ENCODE results near the gene PRSS56. TPM values are rescaled to one million over a fixed set of nuclear protein-coding genes. Genes with fewer than 3 reads are reported as not detected.

Gene PRSS56
- total RNA-seq, 1 donor from 2014 or later: not detected

DNA sequence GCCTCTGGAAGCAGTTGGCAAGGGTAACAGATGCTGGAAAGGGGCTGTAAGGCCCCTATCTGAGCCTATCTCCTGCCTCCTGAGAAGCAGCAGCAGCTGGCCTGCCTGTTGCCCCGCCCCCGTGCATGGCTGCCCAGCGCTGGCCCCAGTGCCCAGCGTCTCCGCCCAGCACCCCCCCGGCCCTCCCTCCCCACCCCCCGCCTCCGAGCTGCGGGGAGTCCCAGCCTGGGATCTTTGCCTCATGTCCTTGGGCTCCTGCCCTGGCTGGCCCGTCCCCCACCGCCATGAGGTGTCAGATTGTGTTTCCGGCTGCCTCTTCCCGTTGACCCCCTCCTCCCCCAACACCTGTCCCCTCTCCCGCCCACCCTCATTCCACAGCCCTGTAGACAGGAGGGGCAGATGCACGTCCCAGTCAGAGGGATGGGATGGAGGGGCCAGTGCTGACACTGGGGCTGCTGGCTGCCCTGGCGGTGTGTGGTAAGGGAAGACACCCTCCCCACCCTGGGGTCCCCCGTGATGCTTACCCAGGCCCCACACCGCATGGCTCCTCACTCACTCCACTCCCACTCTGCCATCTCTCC lies 5.7 kb downstream of the PRSS56 start, which contains the start of gene CHRND:
Gene CHRND (plus strand): TSS at position 370 of the 581 bp plus-strand sequence. CDS start 56 bp downstream, at position 426.
- Histone ChIP-seq H4K20me1 (ENCODE audit: insufficient read depth, low read length) (peaks cover 5% of the 10 kb centered on the region), H3K79me2 (ENCODE audit: insufficient read depth, low read length) (no peaks in the 10 kb centered on the region), H3K4me2 (ENCODE audit: low read length) (no peak within 1 kb of the TSS), H3K9ac (ENCODE audit: low read length) (no peak within 1 kb of the TSS), H3K9me3 (ENCODE audit: insufficient read depth, low read depth, low read length) (no peaks in the 10 kb centered on the region), H3K4me3 (ENCODE audit: insufficient read depth, low read depth, low read length) (no peak within 1 kb of the TSS), H3K27ac (ENCODE audit: low read depth, low read length) (no peak within 1 kb of the TSS), H3K36me3 (ENCODE audit: insufficient read depth, low read length) (no peaks in the 10 kb centered on the region), H3K4me1 (ENCODE audit: insufficient read depth, low read length) (no peaks in the 10 kb centered on the region), H3K27me3 (ENCODE audit: insufficient read depth, low read length) (peaks cover 30% of the 10 kb centered on the region), H2AFZ (ENCODE audit: low read depth, low read length) (no peak within 1 kb of the TSS)
- Mint-ChIP-seq H3K4me1 (ENCODE audit: low read depth, unreplicated experiment) (peaks cover 4% of the 10 kb centered on the region), H3K27ac (ENCODE audit: unreplicated experiment) (no peak within 1 kb of the TSS), H3K4me3 (ENCODE audit: unreplicated experiment) (no peak within 1 kb of the TSS), H3K9me3 (ENCODE audit: unreplicated experiment) (no peaks in the 10 kb centered on the region), H3K27me3 (ENCODE audit: low read depth, unreplicated experiment) (peaks cover 48% of the 10 kb centered on the region), H3K36me3 (ENCODE audit: low read depth, unreplicated experiment) (no peaks in the 10 kb centered on the region)
- TF ChIP-seq, protein P1, sequence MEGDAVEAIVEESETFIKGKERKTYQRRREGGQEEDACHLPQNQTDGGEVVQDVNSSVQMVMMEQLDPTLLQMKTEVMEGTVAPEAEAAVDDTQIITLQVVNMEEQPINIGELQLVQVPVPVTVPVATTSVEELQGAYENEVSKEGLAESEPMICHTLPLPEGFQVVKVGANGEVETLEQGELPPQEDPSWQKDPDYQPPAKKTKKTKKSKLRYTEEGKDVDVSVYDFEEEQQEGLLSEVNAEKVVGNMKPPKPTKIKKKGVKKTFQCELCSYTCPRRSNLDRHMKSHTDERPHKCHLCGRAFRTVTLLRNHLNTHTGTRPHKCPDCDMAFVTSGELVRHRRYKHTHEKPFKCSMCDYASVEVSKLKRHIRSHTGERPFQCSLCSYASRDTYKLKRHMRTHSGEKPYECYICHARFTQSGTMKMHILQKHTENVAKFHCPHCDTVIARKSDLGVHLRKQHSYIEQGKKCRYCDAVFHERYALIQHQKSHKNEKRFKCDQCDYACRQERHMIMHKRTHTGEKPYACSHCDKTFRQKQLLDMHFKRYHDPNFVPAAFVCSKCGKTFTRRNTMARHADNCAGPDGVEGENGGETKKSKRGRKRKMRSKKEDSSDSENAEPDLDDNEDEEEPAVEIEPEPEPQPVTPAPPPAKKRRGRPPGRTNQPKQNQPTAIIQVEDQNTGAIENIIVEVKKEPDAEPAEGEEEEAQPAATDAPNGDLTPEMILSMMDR (IDR thresholded peaks at IDR 0.05; ENCODE audit: insufficient read depth, low read depth, low read length): no peak
- TF ChIP-seq EZH2 (IDR thresholded peaks at IDR 0.05; ENCODE audit: insufficient read depth, low read length): peak; percentile 4
- no peak for FAIRE-seq
- no peak for DNase-seq (ENCODE audit: low read depth)

DNA sequence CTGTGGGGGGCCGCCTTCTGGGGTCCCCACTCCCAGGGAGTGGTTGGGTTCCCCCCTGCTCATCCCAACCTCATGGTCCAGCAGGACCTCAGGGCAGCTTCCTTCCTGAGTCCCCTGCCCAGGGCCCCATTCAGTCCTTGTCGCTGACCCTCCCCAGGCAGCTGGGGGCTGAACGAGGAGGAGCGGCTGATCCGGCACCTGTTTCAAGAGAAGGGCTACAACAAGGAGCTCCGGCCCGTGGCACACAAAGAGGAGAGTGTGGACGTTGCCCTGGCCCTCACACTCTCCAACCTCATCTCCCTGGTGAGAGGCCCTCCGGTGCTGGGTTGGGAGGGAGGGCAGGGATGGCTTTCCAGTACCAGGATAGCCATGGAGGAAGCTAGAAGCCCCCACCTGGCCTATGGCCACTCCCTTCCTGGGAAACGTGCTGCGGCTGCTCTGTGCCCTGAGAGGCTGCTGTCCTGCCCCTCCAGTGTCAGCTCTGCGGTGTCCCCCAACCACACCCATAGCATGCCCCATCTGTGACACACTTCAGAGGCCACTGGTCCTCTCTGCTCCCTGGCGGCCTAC lies 6.3 kb downstream of the PRSS56 start:
- DNase-seq (ENCODE audit: low read depth): no peak
- FAIRE-seq: no peak
- no peak overlapping the region for H3K4me2 ChIP-seq (ENCODE audit: low read length)

More for the DNA sequence above, 6.3 kb downstream of the PRSS56 start:
- Histone ChIP-seq H2AFZ (ENCODE audit: low read depth, low read length) (no peak overlapping the region), H3K36me3 (ENCODE audit: insufficient read depth, low read length) (no peaks in the 10 kb centered on the region), H3K79me2 (ENCODE audit: insufficient read depth, low read length) (no peaks in the 10 kb centered on the region), H4K20me1 (ENCODE audit: insufficient read depth, low read length) (peaks cover 5% of the 10 kb centered on the region), H3K27me3 (ENCODE audit: insufficient read depth, low read length) (peaks cover 26% of the 10 kb centered on the region), H3K9ac (ENCODE audit: low read length) (no peak overlapping the region), H3K4me1 (ENCODE audit: insufficient read depth, low read length) (no peaks in the 10 kb centered on the region), H3K4me3 (ENCODE audit: insufficient read depth, low read depth, low read length) (no peak overlapping the region), H3K9me3 (ENCODE audit: insufficient read depth, low read depth, low read length) (no peaks in the 10 kb centered on the region), H3K27ac (ENCODE audit: low read depth, low read length) (no peak overlapping the region)
- no peaks in the 10 kb centered on the region for H3K36me3 Mint-ChIP-seq (ENCODE audit: low read depth, unreplicated experiment)
- no peaks in the 10 kb centered on the region for H3K9me3 Mint-ChIP-seq (ENCODE audit: unreplicated experiment)
- H3K4me3 Mint-ChIP-seq (ENCODE audit: unreplicated experiment): no peak overlapping the region
- no peak overlapping the region for H3K27ac Mint-ChIP-seq (ENCODE audit: unreplicated experiment)
- H3K4me1 Mint-ChIP-seq (ENCODE audit: low read depth, unreplicated experiment): peaks cover 3% of the 10 kb centered on the region
- peaks cover 43% of the 10 kb centered on the region for H3K27me3 Mint-ChIP-seq (ENCODE audit: low read depth, unreplicated experiment)
- TF ChIP-seq, protein P1 (IDR thresholded peaks at IDR 0.05; ENCODE audit: insufficient read depth, low read depth, low read length): no peak
- TF ChIP-seq EZH2 (IDR thresholded peaks at IDR 0.05; ENCODE audit: insufficient read depth, low read length): no peak
